H54 (cell line): ENCODE results near the gene TEC.
"Not testable (repeated sequence)": the region's sequence is repeated elsewhere in the genome, so short reads cannot be mapped to it uniquely, and the experiment has no call there.

Source experiments
- DNase-seq: peaks from one replicate; pipeline ENCODE4 v3.0.0; 2011; ENCODE audit warnings: low spot score, mixed read lengths; ENCODE audit not compliant: insufficient read length
- FAIRE-seq: peaks from 3 replicates; lab custom pipeline; 2011; peaks lifted over from hg19 to GRCh38; lab: Jason Lieb, UNC
- POLR2A ChIP-seq: IDR thresholded peaks from 2 replicates; pipeline ENCODE4 v1.6.1; 2011; ENCODE audit warnings: low read depth, mild to moderate bottlenecking, low read length

The TEC gene

DNA sequence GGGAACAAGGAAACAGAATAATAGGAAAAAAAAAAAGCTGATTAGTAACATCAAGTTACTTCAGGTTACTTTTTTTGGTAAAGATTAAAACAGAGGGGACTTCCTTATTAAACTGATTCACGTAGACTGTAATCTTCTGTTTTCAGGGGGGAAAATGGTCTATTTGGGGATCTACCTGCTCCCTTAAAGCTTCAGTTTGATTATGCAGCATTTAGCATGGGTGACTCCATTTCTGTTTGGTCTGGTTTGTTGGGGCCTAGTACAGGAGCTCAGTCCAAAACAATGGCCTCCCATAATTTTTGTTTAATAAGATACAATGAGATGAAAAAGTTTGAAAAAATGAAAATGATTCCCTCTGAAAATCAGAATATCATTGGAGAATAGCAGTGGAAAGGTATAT is 34.6 kb downstream of the TEC start:
- FAIRE-seq = no peak
- no peak for DNase-seq
- TF ChIP-seq POLR2A = no peak

DNA sequence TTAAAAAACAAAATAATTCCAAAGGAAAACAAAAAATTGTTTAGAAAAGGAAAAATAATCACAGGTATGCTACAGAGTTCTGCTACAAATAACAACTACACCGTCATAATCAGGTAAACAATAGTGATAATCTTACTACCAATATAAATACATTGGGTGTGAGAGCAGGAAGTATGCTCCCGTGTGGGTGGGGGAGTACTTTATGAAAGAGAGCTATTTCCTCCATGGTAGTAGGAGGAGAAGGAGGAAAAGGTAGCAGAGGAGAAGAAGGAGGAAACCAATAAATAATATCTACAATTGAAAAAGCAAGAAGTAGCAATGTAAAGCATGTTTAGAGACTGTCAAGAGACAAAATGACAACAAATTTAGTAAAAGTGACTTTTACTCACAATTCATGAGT is 35.1 kb downstream of the TEC start:
- TF ChIP-seq POLR2A = no peak
- no peak for FAIRE-seq
- no peak for DNase-seq

DNA sequence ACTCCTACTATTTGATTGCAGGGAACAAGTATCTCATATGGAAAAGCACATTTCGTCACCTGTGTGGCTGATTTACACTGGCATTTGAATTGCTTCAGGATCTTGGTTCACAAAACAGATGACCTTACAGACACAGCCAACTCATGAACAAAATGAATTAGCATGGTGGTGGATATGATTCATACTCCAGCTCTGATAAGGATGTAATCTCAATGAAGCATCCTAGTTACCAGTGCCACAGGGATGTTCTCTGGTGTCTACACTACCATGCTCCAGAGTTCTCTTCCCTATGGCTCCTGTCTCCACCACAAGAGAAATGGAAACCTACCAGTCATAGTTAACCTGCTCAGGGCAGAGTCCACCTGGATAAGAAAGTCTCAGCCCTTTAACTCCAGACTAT is 40.7 kb downstream of the TEC start:
- DNase-seq = no peak
- FAIRE-seq = no peak
- no peak for TF ChIP-seq POLR2A

DNA sequence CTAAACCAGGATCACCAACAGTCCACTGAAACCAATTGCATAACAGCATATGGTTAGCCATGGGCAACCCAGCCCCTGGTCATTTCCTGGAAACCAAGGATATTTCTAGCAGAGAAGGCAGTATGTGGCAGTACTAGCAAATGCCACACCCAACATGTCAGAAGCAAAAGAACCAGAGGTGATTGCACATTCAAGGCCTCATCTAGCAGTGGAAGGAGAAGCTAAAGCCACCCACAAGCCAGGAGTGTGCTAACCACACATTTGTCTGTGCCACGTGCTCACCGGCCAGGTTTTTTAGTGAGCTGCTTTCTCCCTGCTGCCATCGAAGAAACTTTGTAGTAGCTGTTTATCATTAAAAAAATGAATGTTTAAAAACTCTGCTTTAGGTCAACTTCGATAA is 42.0 kb downstream of the TEC start:
- FAIRE-seq (no peak), DNase-seq (no peak)
- TF ChIP-seq POLR2A = no peak

DNA sequence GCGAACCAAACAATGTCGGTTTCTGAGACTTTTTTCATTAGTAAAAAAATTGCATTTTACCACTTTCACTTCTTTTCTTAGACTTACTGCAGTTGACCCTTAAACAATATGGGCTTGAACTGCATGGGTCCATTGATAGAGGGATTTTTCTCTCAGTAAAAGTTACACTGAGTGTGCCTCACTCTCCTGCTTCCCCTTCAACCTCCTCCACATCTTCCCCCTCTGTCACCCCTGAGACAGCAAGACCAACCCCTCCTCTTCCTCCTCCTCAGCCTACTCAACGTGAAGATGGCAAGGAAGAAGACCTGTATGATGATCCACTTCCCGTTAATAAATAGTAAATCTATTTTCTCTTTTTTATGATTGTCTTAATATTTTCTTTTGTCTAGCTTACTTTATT is 43.4 kb downstream of the TEC start:
- no peak for TF ChIP-seq POLR2A
- FAIRE-seq = no peak

DNA sequence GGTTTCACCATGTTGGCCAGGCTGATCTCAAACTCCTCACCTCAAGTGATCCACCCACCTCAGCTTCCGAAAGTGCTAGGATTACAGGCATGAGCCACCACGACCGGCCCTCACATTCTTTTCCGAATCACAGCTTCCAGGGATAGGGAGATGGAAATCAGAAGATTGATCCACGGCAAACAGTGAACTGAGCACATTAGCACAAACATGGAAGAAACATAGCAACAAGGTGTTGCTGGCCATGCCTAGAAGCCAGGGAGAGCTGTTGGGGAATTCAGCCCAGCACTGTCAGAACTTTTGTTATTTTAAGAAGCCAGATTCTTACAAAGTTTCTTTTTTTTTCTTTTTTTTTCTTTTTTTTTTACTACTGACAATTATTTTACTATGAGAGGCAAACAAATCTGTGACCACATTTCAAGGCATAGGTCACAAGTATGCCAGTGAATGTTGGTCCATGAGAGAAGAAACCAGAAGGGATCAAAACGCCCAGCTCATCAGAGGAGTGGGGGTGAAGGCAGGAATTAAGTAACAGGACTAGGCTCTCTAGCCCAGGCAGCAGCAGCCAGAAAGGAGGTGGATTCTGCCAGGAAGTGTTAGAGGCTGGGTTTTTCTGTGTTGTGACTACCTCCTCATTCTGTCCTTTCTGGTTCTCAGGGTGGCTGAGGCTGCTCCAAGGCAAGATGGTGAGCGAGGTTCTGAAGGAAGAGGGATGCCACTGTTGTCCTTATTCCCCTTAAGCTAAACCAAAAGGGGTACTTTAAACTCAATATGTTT is 44.1 kb downstream of the TEC start:
- DNase-seq (no peak), FAIRE-seq (no peak)
- TF ChIP-seq POLR2A = no peak

More for the DNA sequence above, 43.4 kb downstream of the TEC start:
- no peak for DNase-seq

DNA sequence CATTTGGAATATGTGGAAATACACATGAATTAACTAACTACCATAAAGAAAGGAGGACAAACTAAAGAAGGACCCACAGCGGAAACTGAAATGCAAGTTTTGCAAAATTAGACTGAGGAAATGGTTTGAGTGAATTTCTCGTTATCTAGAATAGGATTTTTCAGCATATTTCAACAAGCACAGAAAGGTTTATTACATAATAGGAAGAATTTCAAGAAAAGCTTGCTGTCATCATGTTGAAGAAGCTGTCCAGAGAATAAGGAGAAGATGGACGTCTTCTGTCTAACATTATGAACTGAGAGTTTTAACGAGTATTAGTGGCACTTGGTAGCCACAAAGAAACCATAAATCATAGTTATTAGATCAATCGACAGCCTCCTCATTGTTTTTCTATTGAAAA is 45.0 kb downstream of the TEC start:
- FAIRE-seq (no peak), DNase-seq (no peak)
- TF ChIP-seq POLR2A = no peak

DNA sequence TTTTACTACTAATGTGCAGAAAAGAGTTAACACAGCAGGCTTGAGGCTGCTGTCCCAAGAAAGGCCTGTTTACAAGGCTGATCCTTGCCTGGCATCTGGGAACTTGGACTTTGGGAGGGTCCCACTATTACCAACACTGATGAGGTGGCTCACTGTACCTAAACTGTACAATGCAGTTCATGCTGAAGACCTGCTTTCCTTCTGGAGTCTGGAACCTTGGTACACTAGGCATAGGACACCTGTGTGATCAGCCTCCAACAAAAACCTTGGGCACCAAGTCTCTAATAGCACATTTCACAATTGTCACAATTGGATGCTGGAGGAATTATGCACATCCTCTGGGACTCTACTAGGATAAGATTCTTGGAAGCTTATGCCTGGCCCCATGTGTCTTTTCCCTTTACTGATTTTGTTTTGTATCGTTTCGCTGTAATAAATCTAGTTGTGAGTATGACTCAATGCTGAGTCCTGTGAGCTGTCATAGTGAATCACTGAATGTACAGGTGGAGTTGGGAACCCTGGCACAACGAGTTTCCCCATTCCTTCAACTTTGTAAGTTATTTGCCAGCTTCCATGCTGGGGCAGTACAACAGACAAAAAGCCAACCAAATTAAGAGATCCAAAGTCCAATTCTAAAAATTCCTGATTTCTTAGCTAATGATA is 45.9 kb downstream of the TEC start:
- no peak for TF ChIP-seq POLR2A
- peak; percentile 92 for FAIRE-seq
- DNase-seq = peak; percentile 2

GRCh38 chr4:48222491-48222890 is 47.1 kb downstream of the TEC start:
- FAIRE-seq (no peak), DNase-seq (no peak)
- no peak for TF ChIP-seq POLR2A

- DNase-seq, FAIRE-seq: not testable (repeated sequence)
Observed at GRCh38 chr4:48219430-48219829, 50.2 kb downstream of the TEC start.

GRCh38 chr4:48216563-48216962 is 53.1 kb downstream of the TEC start:
- TF ChIP-seq POLR2A = no peak
- FAIRE-seq (no peak), DNase-seq (no peak)

DNA sequence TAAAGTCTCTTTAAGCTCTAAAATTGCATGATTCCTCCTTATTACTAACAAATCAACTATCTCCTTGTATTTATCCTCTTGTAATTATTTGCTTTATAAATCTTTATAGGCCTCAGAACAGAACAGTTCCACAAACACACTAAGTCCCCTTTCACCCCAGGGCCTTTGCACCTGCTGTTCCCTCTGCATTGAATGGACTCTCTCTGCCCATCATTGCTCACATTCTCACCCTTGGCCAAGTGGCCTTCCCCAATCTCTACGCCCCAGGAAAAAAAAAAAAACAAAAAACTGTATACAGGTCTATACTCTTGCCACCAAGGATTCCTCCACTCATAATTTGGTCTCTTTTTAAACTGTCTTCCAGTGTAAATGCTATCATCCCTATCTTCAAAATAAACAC is 53.7 kb downstream of the TEC start:
- TF ChIP-seq POLR2A = no peak
- DNase-seq (no peak), FAIRE-seq (no peak)

GRCh38 chr4:48212165-48212564 is 57.5 kb downstream of the TEC start:
- DNase-seq (no peak), FAIRE-seq (no peak)
- TF ChIP-seq POLR2A = no peak

GRCh38 chr4:48210966-48211328 is 58.7 kb downstream of the TEC start:
- DNase-seq (no peak), FAIRE-seq (no peak)
- TF ChIP-seq POLR2A = no peak

- no peak for FAIRE-seq
- no peak for TF ChIP-seq POLR2A
- DNase-seq = no peak
Observed at GRCh38 chr4:48205626-48206025, 64.0 kb downstream of the TEC start.
